AG04449 (cell line): Measurements from ENCODE around the gene IQSEC3.

ENCODE experiments used
- CTCF ChIA-PET: fragments of 350-600 bp; formaldehyde crosslinking; extraction: SDS; loops from one replicate; lab custom pipeline; 2021; ENCODE audit warnings: antibody characterized with exemption; lab: Yijun Ruan, JAX
- POLR2A ChIA-PET: fragments of 400-600, 350-600 bp; formaldehyde crosslinking; extraction: SDS; loops from one replicate; lab custom pipeline; 2020; ENCODE audit warnings: antibody characterized with exemption, inconsistent platforms; lab: Yijun Ruan, JAX
- DNase-seq: peaks from one replicate; pipeline ENCODE4 v3.0.0-alpha.2; 2010; ENCODE audit warnings: low read depth, low spot score
- H3K4me3 ChIP-seq: 2 replicates; pipeline ENCODE4 v1.5.1; 2011; ENCODE audit warnings: low read depth, mild to moderate bottlenecking, control low read depth, low read length
- CTCF ChIP-seq: IDR thresholded peaks from one replicate; pipeline ENCODE4 v1.5.1; 2011; ENCODE audit warnings: mild to moderate bottlenecking, moderate library complexity, low read length, control low read depth, inconsistent platforms; ENCODE audit not compliant: insufficient read depth; ENCODE audit errors: missing control alignments

The IQSEC3 gene

GRCh38 chr12:197911-198695, 131.5 kb downstream of the IQSEC3 start:
- DNase-seq: no peak
- ChIA-PET POLR2A (no interaction called here), CTCF (interaction anchor here (4.3 kb wide), 1 partner anchor 9 kb away, joined by 32 read pairs; no protein-coding TSS in a partner anchor)
- no peak for TF ChIP-seq CTCF
- no peak overlapping the region for H3K4me3 ChIP-seq

DNA sequence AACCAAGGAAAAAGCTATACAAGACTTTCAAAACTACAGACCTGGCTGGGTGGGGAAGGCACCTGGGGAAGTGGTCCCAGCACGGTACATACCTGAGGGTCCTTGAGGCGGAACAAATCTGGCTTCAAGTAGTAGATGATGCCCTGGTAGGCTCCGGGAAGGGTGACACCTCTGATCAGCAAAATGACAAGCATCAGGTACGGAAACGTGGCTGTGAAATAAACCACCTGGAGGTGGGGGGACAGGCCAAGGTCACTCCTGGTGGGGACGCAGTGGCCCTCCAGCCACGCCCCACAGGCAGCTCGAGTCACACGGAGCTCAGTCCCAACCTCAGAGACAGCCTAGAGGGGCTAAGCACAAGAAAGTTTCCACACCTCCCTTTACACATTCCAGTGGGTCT, 132.1 kb downstream of the IQSEC3 start:
- POLR2A ChIA-PET: no interaction called here
- DNase-seq: no peak
- CTCF ChIA-PET: interaction anchor here (4.3 kb wide), 1 partner anchor 10 kb away, joined by 32 read pairs; no protein-coding TSS in a partner anchor
- H3K4me3 ChIP-seq: no peak overlapping the region
- no peak for TF ChIP-seq CTCF

DNA sequence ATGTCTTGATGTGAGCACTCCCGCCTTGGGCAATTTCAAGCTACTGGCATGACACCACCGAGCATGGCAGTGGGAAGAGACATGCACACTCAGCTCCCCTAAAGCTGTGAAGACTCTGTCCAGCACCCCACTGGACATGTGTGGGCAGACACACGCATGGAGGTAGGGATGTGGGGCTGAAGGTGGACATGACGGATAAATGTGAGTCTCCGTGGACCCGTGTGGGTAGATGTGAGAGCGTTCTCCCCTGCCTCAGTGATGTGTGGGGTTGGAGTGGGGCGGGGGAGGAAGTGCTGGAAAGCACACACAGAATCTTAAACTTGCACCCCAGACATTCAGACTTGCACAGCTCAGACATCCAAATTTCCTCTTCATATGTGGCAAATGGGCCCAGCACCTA, 134.8 kb downstream of the IQSEC3 start:
- ChIA-PET POLR2A (no interaction called here), CTCF (interaction anchor here (4.3 kb wide), 1 partner anchor 12 kb away, joined by 32 read pairs; no protein-coding TSS in a partner anchor)
- no peak overlapping the region for H3K4me3 ChIP-seq
- DNase-seq: no peak
- TF ChIP-seq CTCF: no peak

- no peak overlapping the region for H3K4me3 ChIP-seq
- TF ChIP-seq CTCF: no peak
- ChIA-PET CTCF (interaction anchor here (4.3 kb wide), 1 partner anchor 13 kb away, joined by 32 read pairs; no protein-coding TSS in a partner anchor), POLR2A (no interaction called here)
- DNase-seq: no peak
Observed at GRCh38 chr12:202081-202731, 135.6 kb downstream of the IQSEC3 start.

DNA sequence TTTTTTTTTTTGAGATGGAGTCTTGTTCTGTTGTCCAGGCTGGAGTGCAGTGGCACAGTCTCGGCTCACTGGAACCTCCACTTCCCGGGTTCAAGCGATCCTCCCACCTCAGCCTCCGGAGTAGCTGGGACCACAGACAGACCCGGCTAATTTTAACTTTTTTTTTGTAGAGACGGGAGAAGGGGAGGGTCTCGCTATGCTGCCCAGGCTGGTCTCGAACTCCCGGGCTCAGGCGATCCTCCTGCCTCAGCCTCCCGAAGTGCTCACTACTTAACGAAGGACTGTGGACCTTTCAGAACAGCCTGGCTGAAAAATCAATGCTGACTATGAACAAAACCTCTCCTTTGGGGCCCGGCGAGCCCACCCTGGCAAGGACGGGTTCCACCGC, 136.5 kb downstream of the IQSEC3 start:
- POLR2A ChIA-PET: no interaction called here
- no peak overlapping the region; the same call in 1 of the 2 replicates for H3K4me3 ChIP-seq
- CTCF ChIA-PET: no interaction called here
- no peak for DNase-seq
- TF ChIP-seq CTCF: no peak
